Neural cell (in vitro differentiated cells): ENCODE measurements around the gene RPUSD1. TPM values are rescaled to one million over a fixed set of nuclear protein-coding genes. Genes with fewer than 3 reads are reported as not detected.

Experiments
- H2AFZ ChIP-seq: fragments of 200-600, 300-800 bp; sonication (generic), shearing (Covaris generic); 2 replicates; pipeline ENCODE4 v1.6.0; 2014; ENCODE audit warnings: low read depth, mild to moderate bottlenecking, antibody characterized with exemption, low read length, moderate library complexity
- H3F3A ChIP-seq: fragments of 200-600 bp; shearing (Covaris generic); 2 replicates; pipeline ENCODE4 v1.6.1; 2016; ENCODE audit warnings: mild to moderate bottlenecking, moderate library complexity, mixed read lengths, antibody characterized with exemption, low read length; ENCODE audit not compliant: insufficient read depth, poor library complexity, severe bottlenecking
- H3K27ac ChIP-seq: fragments of 200-600, 300-800 bp; sonication (generic), shearing (Covaris generic); 2 replicates; pipeline ENCODE4 v1.5.1; 2014; ENCODE audit warnings: mild to moderate bottlenecking, low read length, moderate library complexity
- H3K27me3 ChIP-seq: fragments of 300-800, 200-600 bp; sonication (generic), shearing (Covaris generic); 2 replicates; pipeline ENCODE4 v1.6.0; 2014; ENCODE audit warnings: mild to moderate bottlenecking, low read depth, low read length, moderate library complexity; ENCODE audit not compliant: insufficient read depth
- H3K36me3 ChIP-seq: fragments of 300-800, 200-600 bp; sonication (generic), shearing (Covaris generic); 2 replicates; pipeline ENCODE4 v1.5.1; 2014; ENCODE audit warnings: mild to moderate bottlenecking, antibody characterized with exemption, low read length, moderate library complexity; ENCODE audit not compliant: insufficient read depth
- H3K4me2 ChIP-seq: fragments of 300-800, 200-600 bp; sonication (generic), shearing (Covaris generic); 2 replicates; pipeline ENCODE4 v1.6.0; 2014; ENCODE audit warnings: mild to moderate bottlenecking, low read length
- H3K4me3 ChIP-seq: fragments of 300-800, 200-600 bp; sonication (generic), shearing (Covaris generic); 2 replicates; pipeline ENCODE4 v1.5.1; 2014; ENCODE audit warnings: mild to moderate bottlenecking, low read length, moderate library complexity
- H3K79me2 ChIP-seq: fragments of 200-600 bp; shearing (Covaris generic); replicated peaks from 2 replicates; pipeline ENCODE4 v1.6.0; 2014; ENCODE audit warnings: mild to moderate bottlenecking, low read length, moderate library complexity; ENCODE audit not compliant: insufficient read depth
- H3K9ac ChIP-seq: fragments of 300-800, 200-600 bp; sonication (generic), shearing (Covaris generic); 2 replicates; pipeline ENCODE4 v1.6.1; 2016; ENCODE audit warnings: mild to moderate bottlenecking, low read length, mixed read lengths
- H3K9me2 ChIP-seq: fragments of 200-600 bp; shearing (Covaris generic); 2 replicates; pipeline ENCODE4 v1.6.1; 2016; ENCODE audit warnings: mild to moderate bottlenecking, low read length, mixed read lengths; ENCODE audit not compliant: insufficient read depth
- H3K9me3 ChIP-seq: fragments of 200-600, 300-800 bp; sonication (generic), shearing (Covaris generic); 2 replicates; pipeline ENCODE4 v1.6.1; 2016; ENCODE audit warnings: mild to moderate bottlenecking, mixed run types, low read length, moderate library complexity, mixed read lengths
- H4K20me1 ChIP-seq: fragments of 200-600 bp; shearing (Covaris generic); 2 replicates; pipeline ENCODE4 v1.6.1; 2016; ENCODE audit warnings: mild to moderate bottlenecking, mixed run types; ENCODE audit not compliant: insufficient read depth
- CTCF ChIP-seq: fragments of 450-650 bp; IDR thresholded peaks from 2 replicates; pipeline ENCODE4 v1.5.1; 2014; ENCODE audit warnings: antibody characterized with exemption, mild to moderate bottlenecking, moderate library complexity; ENCODE audit not compliant: poor library complexity, severe bottlenecking
- EP300 ChIP-seq: fragments of 450-650 bp; conservative IDR thresholded peaks from 2 replicates; pipeline ENCODE4 v1.6.1; 2014; ENCODE audit warnings: antibody characterized with exemption, mild to moderate bottlenecking, moderate library complexity; ENCODE audit not compliant: poor library complexity, severe bottlenecking
- EZH2 ChIP-seq: fragments of 200-600, 300-800 bp; shearing (Covaris generic), sonication (generic); IDR thresholded peaks from 2 replicates; pipeline ENCODE4 v1.6.1; 2014; ENCODE audit warnings: antibody characterized with exemption, low read length, borderline replicate concordance, mild to moderate bottlenecking; ENCODE audit not compliant: insufficient read depth, poor library complexity, severe bottlenecking
- MXI1 ChIP-seq: fragments of 450-650 bp; conservative IDR thresholded peaks from 2 replicates; pipeline ENCODE4 v1.6.1; 2014; ENCODE audit warnings: antibody characterized with exemption, mild to moderate bottlenecking; ENCODE audit not compliant: poor library complexity, severe bottlenecking
- POLR2AphosphoS5 ChIP-seq: IDR thresholded peaks from 2 replicates; pipeline ENCODE4 v1.6.1; 2012
- RAD21 ChIP-seq: fragments of 450-650 bp; conservative IDR thresholded peaks from 2 replicates; pipeline ENCODE4 v1.6.1; 2014; ENCODE audit warnings: antibody characterized with exemption, mild to moderate bottlenecking, moderate library complexity
- REST ChIP-seq: IDR thresholded peaks from 2 replicates; pipeline ENCODE4 v1.6.1; 2012; ENCODE audit warnings: borderline replicate concordance
- SMC3 ChIP-seq: fragments of 450-650 bp; conservative IDR thresholded peaks from 2 replicates; pipeline ENCODE4 v1.6.1; 2014; ENCODE audit warnings: antibody characterized with exemption, mild to moderate bottlenecking, moderate library complexity; ENCODE audit not compliant: poor library complexity
- TAF1 ChIP-seq: IDR thresholded peaks from 2 replicates; pipeline ENCODE4 v1.6.1; 2012; ENCODE audit warnings: low read depth
- polyA plus RNA-seq: library from polyadenylated mRNA; depleted of rRNA; stranded (reverse); fragments of >200 nt; gene quantifications from 2 replicates; pipeline ENCODE4 v1.2.3, GENCODE V29; 2014

Gene RPUSD1
- polyA plus RNA-seq, 1 donor from 2014 or later, result 42.4 TPM

- Histone ChIP-seq H2AFZ (no peak overlapping the region), H4K20me1 (no peaks in the 10 kb centered on the region), H3F3A (no peaks in the 10 kb centered on the region), H3K27me3 (no peaks in the 10 kb centered on the region), H3K4me2 (no peak overlapping the region), H3K79me2 (peaks cover 5% of the 10 kb centered on the region), H3K4me3 (no peak overlapping the region), H3K9me2 (no peaks in the 10 kb centered on the region), H3K9ac (no peak overlapping the region), H3K9me3 (no peaks in the 10 kb centered on the region), H3K27ac (no peak overlapping the region), H3K36me3 (no peaks in the 10 kb centered on the region)
- TF ChIP-seq EP300 (no peak), POLR2AphosphoS5 (no peak), SMC3 (no peak), EZH2 (no peak), REST (no peak), CTCF (no peak), RAD21 (no peak), TAF1 (no peak), MXI1 (no peak)
Observed at GRCh38 chr16:736936-737481, 51.2 kb downstream of the RPUSD1 start.

- H3K4me2 ChIP-seq, result no peak overlapping the region
- no peaks in the 10 kb centered on the region for H3K27me3 ChIP-seq
- no peaks in the 10 kb centered on the region for H3K9me2 ChIP-seq
- no peak for TF ChIP-seq REST
- no peak for TF ChIP-seq EZH2
- TF ChIP-seq SMC3, result no peak
- TF ChIP-seq TAF1, result no peak
- TF ChIP-seq EP300, result no peak
- no peak for TF ChIP-seq CTCF
- no peaks in the 10 kb centered on the region for H3K36me3 ChIP-seq
- no peak overlapping the region for H3K9ac ChIP-seq
- H3F3A ChIP-seq, result no peaks in the 10 kb centered on the region
- no peaks in the 10 kb centered on the region for H3K9me3 ChIP-seq
- no peak overlapping the region for H3K4me3 ChIP-seq
- no peak overlapping the region for H3K27ac ChIP-seq
- peaks cover 5% of the 10 kb centered on the region for H3K79me2 ChIP-seq
- H2AFZ ChIP-seq, result no peak overlapping the region
- no peaks in the 10 kb centered on the region for H4K20me1 ChIP-seq
Observed at GRCh38 chr16:735982-736453, 52.2 kb downstream of the RPUSD1 start.
